Gastrocnemius medialis (tissue), 4 donors: ENCODE data around the gene UTF1. TPM values are rescaled to one million over a fixed set of nuclear protein-coding genes. Genes with fewer than 3 reads are reported as not detected.

ENCODE experiments used
- ATAC-seq, 2 donors: fragments of 150-250 bp; one replicate each; pipeline ENCODE4 v1.9.1; 2016
- DNase-seq, 2 donors: peaks; one replicate each; pipeline ENCODE4 v3.0.0-alpha.2; 2019
- H3K27ac ChIP-seq, 4 donors: fragments of 200-600 bp; sonication (generic); 1 replicate in 1 of 4; 2 replicates in 3 of 4; pipeline ENCODE4 v1.5.1; 2016 to 2018; ENCODE audit warnings: mild to moderate bottlenecking in 2 of 4, moderate library complexity in 1 of 4
- H3K27me3 ChIP-seq, 3 donors: fragments of 200-600 bp; sonication (generic) in 2 of 3; 1 replicate in 1 of 3; 2 replicates in 2 of 3; pipeline versions ENCODE4 v1.5.1 to v1.6.0; 2016 to 2019; ENCODE audit warnings: mild to moderate bottlenecking in 1 of 3, moderate library complexity in 1 of 3
- H3K36me3 ChIP-seq, 2 donors: fragments of 200-600 bp; sonication (generic) in 1 of 2; one replicate each; pipeline ENCODE4 v1.5.1; 2017 to 2018
- H3K4me1 ChIP-seq, 2 donors: fragments of 200-600 bp; sonication (generic) in 1 of 2; one replicate each; pipeline ENCODE4 v1.5.1; 2016 to 2017; ENCODE audit warnings: mild to moderate bottlenecking in 2 of 2
- H3K4me3 ChIP-seq, 4 donors: fragments of 200-600 bp; sonication (generic) in 3 of 4; 1 replicate in 1 of 4; 2 replicates in 3 of 4; pipeline ENCODE4 v1.5.1; 2016 to 2019; ENCODE audit warnings: mild to moderate bottlenecking in 2 of 4
- H3K9me3 ChIP-seq, 3 donors: fragments of 200-600 bp; sonication (generic) in 2 of 3; 1 replicate in 1 of 3; 2 replicates in 2 of 3; pipeline ENCODE4 v1.5.1; 2016 to 2019
- CTCF ChIP-seq, 5 experiments: fragments of 450-650 bp in 3 of 5; fragments of 200-600 bp in 2 of 5; sonication (generic) in 2 of 5; IDR thresholded peaks in 4 of 5; conservative IDR thresholded peaks in 1 of 5; 1 replicate in 4 of 5; 2 replicates in 1 of 5; pipeline ENCODE4 v1.5.1; 2016 to 2019; ENCODE audit warnings: antibody characterized with exemption in 5 of 5, mild to moderate bottlenecking in 3 of 5, moderate library complexity in 3 of 5
- POLR2A ChIP-seq, 2 donors: fragments of 450-650 bp; IDR thresholded peaks; one replicate each; pipeline ENCODE4 v1.6.1; 2017; ENCODE audit warnings: antibody characterized with exemption in 2 of 2, mild to moderate bottlenecking in 2 of 2, moderate library complexity in 2 of 2
- in situ Hi-C, 4 donors: fragments of 200-750 bp; cut with MboI; loops; one replicate each; pipeline versions ENCODE4 v1.15.0 to v1.8.0; 2017; ENCODE audit warnings: low sequenced_read_pairs in 4 of 4
- intact Hi-C: fragments of 100-400 bp; cut with DNase I; formaldehyde crosslinking; loops from one replicate; pipeline ENCODE4 v1.15.1; 2023; ENCODE audit warnings: low total_unique reads
- total RNA-seq, 4 donors: library from RNA; depleted of rRNA; stranded (reverse); fragments of >200 nt; gene quantifications; one replicate each; pipeline versions ENCODE4 v1.1.0 to v1.2.3, GENCODE V29; 2016

The UTF1 gene
- total RNA-seq, 4 donors from 2014 or later = not detected

GRCh38 chr10:133277277-133277992, 47.4 kb downstream of the UTF1 start:
- H3K9me3 ChIP-seq = no peaks in the 10 kb centered on the region
- ATAC-seq (no peak), DNase-seq (no peak)
- intact Hi-C loops = no loop called here
- in situ Hi-C loops = no loop called here
- no peaks in the 10 kb centered on the region for H3K4me1 ChIP-seq
- H3K36me3 ChIP-seq = peaks cover 0 to 32% of the 10 kb centered on the region in 2 donors
- no peak overlapping the region for H3K27ac ChIP-seq
- TF ChIP-seq POLR2A (IDR thresholded peaks at IDR 0.05) (no peak), CTCF (IDR thresholded peaks at IDR 0.05 in 4 of 5, conservative IDR thresholded peaks at IDR 0.05 in 1 of 5) (no peak)
- H3K27me3 ChIP-seq = peaks cover 18 to 22% (median 18%) of the 10 kb centered on the region in 3 donors
- H3K4me3 ChIP-seq = no peak overlapping the region

DNA sequence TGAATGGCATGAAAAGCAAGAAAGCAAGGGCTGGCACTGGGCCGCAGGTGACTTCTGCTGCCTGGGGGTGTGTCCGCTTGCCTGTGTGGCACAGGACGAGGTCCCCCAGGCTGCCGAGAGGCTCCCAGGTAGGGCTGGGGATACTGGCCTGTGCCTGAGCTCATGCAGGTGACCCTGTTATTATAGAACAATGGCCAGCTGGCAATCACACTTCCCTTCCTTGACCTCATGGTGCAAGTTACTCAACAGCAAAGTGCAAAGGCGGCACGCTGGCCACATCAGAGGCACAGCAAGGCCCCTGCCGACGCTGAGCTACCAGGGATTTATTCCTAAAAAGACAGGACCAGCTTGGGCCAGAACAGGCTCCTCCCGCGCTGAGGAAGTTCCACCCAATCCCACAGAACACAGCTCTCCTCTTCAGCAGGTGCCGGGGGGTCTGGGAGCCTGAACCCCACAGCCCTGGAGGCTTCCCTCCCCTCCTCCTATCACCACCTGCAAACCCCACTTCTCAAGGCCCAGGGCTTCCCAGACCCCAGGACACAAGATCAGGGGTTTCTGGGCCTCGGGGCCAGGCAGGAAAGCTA, 48.1 kb downstream of the UTF1 start:
- Histone ChIP-seq H3K36me3 (peaks cover 0 to 39% of the 10 kb centered on the region in 2 donors), H3K4me3 (no peak overlapping the region), H3K9me3 (no peaks in the 10 kb centered on the region), H3K27ac (no peak overlapping the region), H3K4me1 (no peaks in the 10 kb centered on the region), H3K27me3 (peaks cover 18 to 22% (median 18%) of the 10 kb centered on the region in 3 donors)
- in situ Hi-C loops = no loop called here
- DNase-seq (no peak), ATAC-seq (no peak)
- intact Hi-C loops = no loop called here
- TF ChIP-seq CTCF (IDR thresholded peaks at IDR 0.05 in 4 of 5, conservative IDR thresholded peaks at IDR 0.05 in 1 of 5) (no peak), POLR2A (IDR thresholded peaks at IDR 0.05) (no peak)

GRCh38 chr10:133278577-133279265, 48.7 kb downstream of the UTF1 start:
- Histone ChIP-seq H3K27me3 (peaks cover 18 to 22% (median 18%) of the 10 kb centered on the region in 3 donors), H3K4me3 (no peak overlapping the region), H3K4me1 (no peaks in the 10 kb centered on the region), H3K27ac (no peak overlapping the region), H3K9me3 (no peaks in the 10 kb centered on the region), H3K36me3 (peaks cover 0 to 45% of the 10 kb centered on the region in 2 donors)
- TF ChIP-seq POLR2A (IDR thresholded peaks at IDR 0.05) (no peak), CTCF (IDR thresholded peaks at IDR 0.05 in 4 of 5, conservative IDR thresholded peaks at IDR 0.05 in 1 of 5) (no peak)
- intact Hi-C loops = no loop called here
- DNase-seq = peak in 1 of 2 donors; percentile 38
- in situ Hi-C loops = no loop called here
- no peak for ATAC-seq

- ATAC-seq (no peak), DNase-seq (no peak)
- intact Hi-C loops (no loop called here), in situ Hi-C loops (no loop called here)
- H3K4me1 ChIP-seq = no peaks in the 10 kb centered on the region
- peaks cover 0 to 54% of the 10 kb centered on the region in 2 donors for H3K36me3 ChIP-seq
- H3K9me3 ChIP-seq = no peaks in the 10 kb centered on the region
- TF ChIP-seq CTCF (IDR thresholded peaks at IDR 0.05 in 4 of 5, conservative IDR thresholded peaks at IDR 0.05 in 1 of 5) (no peak), POLR2A (IDR thresholded peaks at IDR 0.05) (no peak)
- H3K27ac ChIP-seq = no peak overlapping the region
- H3K27me3 ChIP-seq = peaks cover 18 to 22% (median 18%) of the 10 kb centered on the region in 3 donors
- H3K4me3 ChIP-seq = no peak overlapping the region
Measured at GRCh38 chr10:133279326-133280226, 49.6 kb downstream of the UTF1 start.
